ENCODE measurements around the gene STAT3. TPM values are rescaled to one million over a fixed set of nuclear protein-coding genes. Genes with fewer than 3 reads are reported as not detected.

The STAT3 gene
- polyA plus RNA-seq (2012; ENCODE audit: missing spikeins) = 66.7 TPM

DNA sequence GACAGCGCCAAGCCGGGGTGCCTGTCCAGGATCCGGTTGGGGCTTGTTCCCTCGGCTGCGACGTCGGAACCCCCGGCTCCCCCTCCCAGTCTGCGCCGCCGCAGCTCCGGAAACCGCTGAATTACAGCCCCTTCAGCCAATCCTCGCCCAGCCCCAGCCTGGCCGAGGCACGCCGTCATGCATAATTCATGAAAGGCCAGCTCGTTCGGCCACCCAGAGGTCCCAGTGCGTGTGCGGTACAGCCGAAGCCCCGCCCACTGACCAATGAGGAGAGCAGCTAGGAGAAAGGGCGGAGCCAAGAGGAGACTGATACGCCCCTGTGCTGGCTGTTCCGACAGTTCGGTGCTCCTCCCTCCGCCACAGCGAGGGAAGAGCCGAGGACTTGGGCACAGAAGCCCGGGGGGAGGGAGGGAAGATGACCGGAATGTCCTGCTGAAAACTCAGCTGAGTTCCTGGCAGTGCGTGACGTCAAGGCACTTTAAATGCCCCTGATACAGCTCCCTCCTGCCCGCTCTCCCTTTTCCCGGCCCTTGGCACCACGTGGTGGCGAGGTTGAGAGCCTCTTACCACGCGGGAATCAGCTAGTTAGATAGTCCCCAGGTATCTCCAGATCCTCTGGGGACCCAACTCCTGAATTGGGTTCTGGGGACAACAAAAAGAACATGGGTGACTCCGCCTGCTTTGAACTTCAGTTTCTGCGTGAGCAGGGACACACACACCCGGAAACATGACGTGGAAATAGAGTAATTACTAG is at the start of gene STAT3:
Gene STAT3, minus strand, starts transcription at position 62 of the 754 bp plus-strand sequence. CDS start 39,926 bp downstream, outside the sequence.
- 0 out of 2 replicates have a peak, but pooled peaks have one; percentile 15 for TF ChIP-seq TAF1 (IDR thresholded peaks at IDR 0.05; ENCODE audit: borderline replicate concordance, low read depth, low read length)
- TF ChIP-seq POLR2A (IDR thresholded peaks at IDR 0.05; ENCODE audit: low read depth, low read length) = peak; percentile 58
- peak; percentile 47; the same call in 1 of the 2 replicates for TF ChIP-seq POLR2AphosphoS5 (IDR thresholded peaks at IDR 0.05; ENCODE audit: low read depth, low read length)
- DNase-seq (ENCODE audit: insufficient read length) = peak; percentile 94
- FAIRE-seq = peak; percentile 98

DNA sequence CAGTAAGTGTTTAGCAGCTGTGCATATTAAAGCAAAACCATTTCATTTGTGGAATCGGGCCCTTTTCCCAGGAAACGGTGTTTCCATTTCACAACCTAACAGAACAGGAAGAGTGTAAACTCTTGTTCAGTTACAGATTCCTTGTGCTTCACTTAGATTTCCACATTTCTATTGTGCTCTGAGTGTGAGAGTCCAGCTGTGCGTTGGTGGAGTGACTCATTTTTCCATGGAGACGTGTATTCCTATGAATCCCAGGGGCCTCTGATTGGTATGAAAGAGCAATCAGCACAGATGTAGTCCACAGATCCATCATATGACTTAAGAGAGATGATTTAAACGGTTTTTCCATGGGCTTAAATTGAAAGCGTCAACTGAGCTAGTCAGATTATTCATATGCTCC is 48.1 kb upstream of the STAT3 start:
- DNase-seq (ENCODE audit: insufficient read length) = no peak
- TF ChIP-seq POLR2AphosphoS5 (IDR thresholded peaks at IDR 0.05; ENCODE audit: low read depth, low read length) = no peak
- TF ChIP-seq TAF1 (IDR thresholded peaks at IDR 0.05; ENCODE audit: borderline replicate concordance, low read depth, low read length) = no peak
- no peak for TF ChIP-seq POLR2A (IDR thresholded peaks at IDR 0.05; ENCODE audit: low read depth, low read length)
- no peak for FAIRE-seq

DNA sequence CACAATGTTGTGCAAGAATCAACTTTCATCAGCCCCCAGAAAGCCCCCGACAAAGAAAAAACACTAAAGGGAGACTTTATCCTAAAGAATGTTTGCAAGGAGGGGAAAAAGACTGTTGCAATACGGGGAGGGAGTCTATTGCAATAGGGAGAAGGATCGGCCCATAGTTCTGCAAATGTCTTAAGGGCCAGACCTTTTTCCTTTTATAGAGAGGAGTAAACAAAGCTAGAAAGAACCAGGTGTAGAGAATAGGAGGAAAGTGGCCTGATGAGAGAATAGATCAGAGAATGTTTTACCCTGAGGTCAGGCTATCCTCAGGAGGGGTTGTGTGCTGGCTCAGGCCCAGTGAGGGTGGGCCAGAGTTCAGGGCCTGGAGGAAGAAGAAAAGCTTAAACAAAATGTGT is 43.5 kb upstream of the STAT3 start:
- FAIRE-seq (no peak), DNase-seq (ENCODE audit: insufficient read length) (no peak)
- TF ChIP-seq TAF1 (IDR thresholded peaks at IDR 0.05; ENCODE audit: borderline replicate concordance, low read depth, low read length) (no peak), POLR2AphosphoS5 (IDR thresholded peaks at IDR 0.05; ENCODE audit: low read depth, low read length) (no peak), POLR2A (IDR thresholded peaks at IDR 0.05; ENCODE audit: low read depth, low read length) (no peak)

DNA sequence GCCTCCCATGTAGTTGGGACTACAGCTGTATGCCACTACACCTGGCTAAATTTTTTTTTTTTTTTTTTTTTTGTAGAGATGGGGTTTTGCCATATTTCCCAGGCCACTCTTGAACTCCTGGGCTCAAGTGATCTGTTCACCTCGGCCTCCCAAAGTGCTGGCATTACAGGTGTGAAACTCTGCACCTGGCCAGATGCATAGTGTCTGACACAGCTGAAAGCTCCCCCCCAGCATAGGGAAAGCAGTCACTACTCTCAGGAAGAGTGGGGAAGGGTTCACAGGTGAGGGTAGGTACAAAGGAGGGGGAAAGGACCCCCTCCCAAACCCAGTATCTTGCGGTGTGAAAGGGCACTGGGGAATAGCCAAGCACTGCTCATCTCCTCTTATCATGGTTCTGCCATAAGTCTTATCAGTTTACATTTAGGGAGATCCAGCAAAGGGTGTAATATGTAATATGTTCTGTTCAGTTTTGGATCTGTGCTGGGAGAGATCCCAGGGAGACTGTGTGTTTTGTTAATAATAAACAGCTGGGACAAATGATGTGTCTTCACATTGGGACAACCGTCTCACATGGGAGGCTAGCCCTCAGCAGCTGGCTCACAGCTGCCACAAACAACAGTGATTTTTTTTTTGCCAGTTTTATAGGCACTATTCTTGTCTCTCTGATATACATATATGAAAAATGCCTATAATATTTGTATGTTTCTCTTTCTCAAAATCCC is 41.6 kb upstream of the STAT3 start:
- DNase-seq (ENCODE audit: insufficient read length) (no peak), FAIRE-seq (no peak)
- TF ChIP-seq TAF1 (IDR thresholded peaks at IDR 0.05; ENCODE audit: borderline replicate concordance, low read depth, low read length) (no peak), POLR2AphosphoS5 (IDR thresholded peaks at IDR 0.05; ENCODE audit: low read depth, low read length) (no peak), POLR2A (IDR thresholded peaks at IDR 0.05; ENCODE audit: low read depth, low read length) (no peak)

DNA sequence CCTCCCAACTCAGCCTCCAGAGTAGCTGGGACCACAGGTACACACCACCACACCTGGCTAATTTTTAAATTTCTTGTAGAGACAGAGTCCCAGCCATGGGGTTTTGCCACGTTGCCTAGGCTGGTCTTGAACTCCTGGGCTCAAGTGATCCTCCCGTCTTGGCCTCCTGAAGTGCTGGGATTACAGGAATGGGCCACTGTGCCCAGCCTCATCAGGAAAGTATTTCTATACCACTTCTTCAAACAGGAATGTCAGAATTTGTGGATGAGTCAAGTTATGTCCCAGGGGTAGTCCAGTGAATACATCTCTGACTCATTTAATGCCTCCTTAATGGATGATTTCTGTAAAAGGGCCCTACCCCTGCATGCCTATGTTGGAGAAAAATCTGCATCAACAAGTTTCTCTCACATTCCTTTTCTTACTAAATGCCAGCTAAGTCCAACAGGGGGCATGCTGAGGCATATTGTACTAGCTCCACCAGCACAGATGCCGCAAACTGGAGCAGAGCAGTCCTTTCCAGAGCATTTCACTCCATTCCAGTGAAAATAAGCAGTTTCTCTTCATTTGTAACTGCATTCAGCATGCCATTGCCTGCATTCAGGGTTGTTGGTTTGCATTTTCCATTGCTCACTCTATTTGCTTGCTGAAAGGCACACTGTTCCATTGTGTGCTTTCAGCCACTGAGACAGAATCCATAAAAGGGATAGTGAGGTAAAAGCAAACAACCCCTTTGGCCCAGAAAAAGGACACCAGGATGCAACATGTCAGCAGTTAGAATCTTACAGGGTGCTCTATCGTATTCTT is 40.1 kb upstream of the STAT3 start:
- FAIRE-seq = no peak
- DNase-seq (ENCODE audit: insufficient read length) = no peak
- TF ChIP-seq TAF1 (IDR thresholded peaks at IDR 0.05; ENCODE audit: borderline replicate concordance, low read depth, low read length) (no peak), POLR2AphosphoS5 (IDR thresholded peaks at IDR 0.05; ENCODE audit: low read depth, low read length) (no peak), POLR2A (IDR thresholded peaks at IDR 0.05; ENCODE audit: low read depth, low read length) (no peak)

DNA sequence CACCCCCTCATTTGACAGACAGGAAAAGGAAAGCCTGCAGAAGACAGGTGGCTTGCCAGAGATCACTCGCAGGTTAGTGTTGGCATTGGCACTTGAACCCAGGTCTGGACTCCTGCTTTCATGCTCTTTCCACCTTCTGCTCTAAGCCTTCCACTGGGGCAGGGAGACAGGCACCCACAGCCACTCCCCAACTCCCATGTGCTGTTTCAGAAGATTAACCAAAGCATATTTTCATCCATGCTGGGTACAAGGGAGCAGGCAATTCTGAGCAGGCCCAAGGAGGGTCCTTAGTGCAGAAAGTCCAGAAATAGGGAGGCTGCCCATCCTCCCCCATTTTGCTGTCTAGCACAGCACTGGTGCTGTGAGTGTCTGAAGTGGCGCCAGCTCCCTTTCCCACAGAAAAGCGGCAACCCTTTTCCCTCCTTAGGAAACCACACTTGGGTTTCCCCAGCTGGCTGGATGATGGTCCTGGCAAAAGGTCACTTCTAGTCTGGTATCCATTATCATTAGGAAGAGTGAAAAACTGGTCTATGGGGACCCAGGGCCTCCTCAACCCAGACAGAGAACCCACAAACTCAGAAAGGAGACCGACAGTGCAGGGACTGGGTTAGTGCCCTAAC is 36.9 kb upstream of the STAT3 start:
- no peak for DNase-seq (ENCODE audit: insufficient read length)
- no peak for FAIRE-seq
- TF ChIP-seq POLR2AphosphoS5 (IDR thresholded peaks at IDR 0.05; ENCODE audit: low read depth, low read length) = no peak
- TF ChIP-seq TAF1 (IDR thresholded peaks at IDR 0.05; ENCODE audit: borderline replicate concordance, low read depth, low read length) = no peak

DNA sequence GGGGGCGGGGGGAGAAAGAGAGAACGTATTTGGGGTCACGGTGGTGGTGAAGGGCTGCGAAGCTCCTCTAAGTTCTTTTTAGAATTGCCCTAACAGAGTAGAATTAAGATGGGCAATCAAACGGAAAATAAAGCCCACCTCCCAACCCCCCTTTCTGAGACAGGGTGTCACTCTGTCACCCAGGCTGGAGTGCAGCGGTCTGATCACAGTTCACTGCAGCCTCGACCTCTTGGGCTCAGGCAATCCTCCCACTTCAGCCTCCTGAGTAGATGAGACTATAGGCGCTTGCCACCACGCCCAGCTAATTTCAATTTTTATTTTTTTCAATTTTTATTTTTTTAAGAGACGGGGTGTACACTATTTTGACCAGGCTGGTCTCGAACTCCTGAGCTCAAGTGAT is 35.5 kb upstream of the STAT3 start:
- TF ChIP-seq POLR2A (IDR thresholded peaks at IDR 0.05; ENCODE audit: low read depth, low read length) (no peak), TAF1 (IDR thresholded peaks at IDR 0.05; ENCODE audit: borderline replicate concordance, low read depth, low read length) (no peak), POLR2AphosphoS5 (IDR thresholded peaks at IDR 0.05; ENCODE audit: low read depth, low read length) (no peak)
- no peak for DNase-seq (ENCODE audit: insufficient read length)

DNA sequence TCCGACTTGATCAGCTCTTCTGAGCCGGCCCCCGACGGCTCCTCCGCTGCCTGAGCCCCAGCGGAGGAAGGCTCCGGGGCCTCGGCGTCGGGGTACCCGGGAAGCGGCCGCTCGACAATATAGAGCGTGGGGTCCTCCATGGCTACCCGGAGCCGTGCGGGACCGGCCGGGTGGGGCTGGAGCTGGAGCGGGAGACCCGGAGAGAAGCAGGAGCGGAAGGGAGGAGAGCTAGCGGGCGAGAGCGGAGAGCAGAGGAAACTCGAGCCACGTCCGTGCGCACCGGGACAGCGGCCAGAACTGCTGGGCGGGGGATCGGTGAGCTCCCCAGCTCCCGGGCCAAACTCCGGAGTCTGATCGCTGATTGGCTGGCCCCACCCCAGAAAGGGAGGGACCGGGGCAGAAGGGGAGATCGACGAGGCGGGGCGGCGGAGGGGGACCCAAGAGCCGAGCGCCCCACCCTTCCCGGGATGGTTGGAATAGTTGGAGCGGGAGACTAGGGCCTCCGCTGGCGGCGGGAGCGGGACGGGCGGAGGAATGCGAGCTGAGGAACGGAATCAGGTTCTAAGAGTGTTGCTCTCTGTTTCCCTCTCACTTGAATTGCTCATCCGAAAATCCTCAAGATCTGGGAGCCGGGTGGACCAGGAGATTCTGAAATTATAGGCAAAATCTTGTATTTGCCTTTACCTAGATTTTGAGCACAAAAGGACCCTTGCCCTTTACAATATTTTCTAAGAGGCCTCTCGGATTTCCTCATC is 34.9 kb upstream of the STAT3 start, which contains the start of gene CAVIN1:
Gene CAVIN1, minus strand, starts transcription at position 299 of the 755 bp plus-strand sequence. Its CDS starts 159 bp downstream, at position 140.
- DNase-seq (ENCODE audit: insufficient read length) = peak; percentile 51
- no peak for TF ChIP-seq POLR2AphosphoS5 (IDR thresholded peaks at IDR 0.05; ENCODE audit: low read depth, low read length)
- TF ChIP-seq POLR2A (IDR thresholded peaks at IDR 0.05; ENCODE audit: low read depth, low read length) = no peak
- TF ChIP-seq TAF1 (IDR thresholded peaks at IDR 0.05; ENCODE audit: borderline replicate concordance, low read depth, low read length) = no peak
- FAIRE-seq = no peak

More for the DNA sequence above, 35.5 kb upstream of the STAT3 start:
- FAIRE-seq = no peak

DNA sequence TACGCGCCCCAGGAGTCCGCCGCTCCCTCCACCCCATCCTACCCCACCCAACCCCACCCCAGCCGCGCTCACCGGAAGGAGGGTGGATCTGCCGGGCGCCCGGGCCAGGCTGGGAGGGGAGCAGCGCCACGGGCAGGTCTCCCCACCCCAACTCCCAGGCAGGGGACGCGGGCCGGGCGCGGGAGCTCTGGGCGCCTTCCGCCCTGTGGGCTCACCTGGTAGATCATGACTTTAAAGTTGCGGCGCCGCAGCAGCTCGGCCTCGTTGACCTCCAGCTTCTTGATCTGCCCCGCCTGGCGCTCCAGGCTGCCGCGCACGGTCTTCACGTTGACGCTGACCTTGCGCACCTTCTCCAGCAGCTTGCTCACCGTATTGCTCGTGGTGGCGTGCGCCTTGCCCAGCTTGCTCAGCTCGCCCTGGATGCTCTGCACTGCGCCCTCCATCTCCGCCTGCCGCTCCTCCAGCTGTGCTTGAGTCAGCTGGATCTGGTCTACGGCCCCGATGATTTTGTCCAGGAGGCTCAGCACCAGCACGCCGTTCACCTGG is 34.2 kb upstream of the STAT3 start:
- FAIRE-seq (no peak), DNase-seq (ENCODE audit: insufficient read length) (no peak)
- TF ChIP-seq POLR2A (IDR thresholded peaks at IDR 0.05; ENCODE audit: low read depth, low read length) (no peak), POLR2AphosphoS5 (IDR thresholded peaks at IDR 0.05; ENCODE audit: low read depth, low read length) (no peak), TAF1 (IDR thresholded peaks at IDR 0.05; ENCODE audit: borderline replicate concordance, low read depth, low read length) (no peak)
